ENCODE results near the gene CD6. TPM values are rescaled to one million over a fixed set of nuclear protein-coding genes. Genes with fewer than 3 reads are reported as not detected.

The CD6 gene
- total and polyA plus RNA-seq, 2 of the 8 experiments (the other 6 are each of a cell fraction or from before 2014, with no cell fraction given): 0.03 TPM; not detected in 1

DNA sequence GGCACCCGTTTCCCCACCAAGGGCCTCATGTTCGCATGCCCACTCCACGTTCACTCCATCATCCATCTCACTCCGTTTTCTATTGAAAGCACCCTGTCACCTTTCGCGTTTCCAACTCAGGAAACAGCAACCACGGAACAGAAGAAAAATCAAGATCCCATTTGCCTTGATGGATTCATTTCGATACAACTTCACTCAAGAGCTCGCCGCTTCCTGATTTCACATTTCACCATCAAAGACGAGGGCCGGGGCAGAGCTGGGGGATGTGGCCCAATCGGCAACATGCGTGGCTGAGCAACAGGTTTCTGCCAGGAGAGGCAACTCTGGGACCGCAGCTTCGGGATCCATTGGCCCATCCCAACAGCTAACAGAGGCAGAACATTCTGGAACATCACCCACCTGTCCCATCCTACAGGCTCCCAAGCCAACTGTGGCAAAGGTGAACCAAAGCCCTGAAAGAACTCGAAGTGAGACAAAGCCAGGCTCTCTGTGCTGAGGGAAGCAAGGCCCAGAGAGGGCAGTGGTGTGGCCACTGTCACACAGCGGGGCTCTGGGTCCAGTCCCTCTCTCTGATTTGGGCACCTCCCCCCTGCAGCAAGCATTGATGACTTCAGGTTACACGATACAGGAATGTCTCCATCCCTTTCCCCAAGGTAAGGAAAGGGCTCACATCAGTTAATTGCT is 94.6 kb downstream of the CD6 start:
- no peaks in the 10 kb centered on the region for H3K36me3 ChIP-seq (ENCODE audit: control insufficient read depth in 2 of 4, insufficient read depth in 4 of 4, low read length in 3 of 4)
- peak overlapping the region; percentile 8; the same call in 1 of the 2 replicates for H4K8ac ChIP-seq (ENCODE audit: extremely low read depth, insufficient read depth, low read length)
- H3K4me1 ChIP-seq (replicated peaks in 1 of 4; ENCODE audit: control insufficient read depth in 3 of 4, insufficient read depth in 4 of 4, low read length in 3 of 4): no peaks in the 10 kb centered on the region
- no peaks in the 10 kb centered on the region for H3K23me2 ChIP-seq (ENCODE audit: low read depth, low read length)
- CTCF ChIA-PET (ENCODE audit: partially characterized antibody): interaction anchor here (0.6 to 1.6 kb wide), 4 partner anchors 10 to 106 kb away, joined by 3 to 4 read pairs (median 3); no protein-coding TSS in a partner anchor
- H3K4ac ChIP-seq (replicated peaks; ENCODE audit: insufficient read length, low read depth, low read length): no peak overlapping the region
- H2BK12ac ChIP-seq (ENCODE audit: low read depth, low read length): no peak overlapping the region
- DNase-seq (ENCODE audit: low read depth in 1 of 2, low spot score in 2 of 2): no peak
- H3K27me3 ChIP-seq (replicated peaks in 1 of 4; ENCODE audit: control insufficient read depth in 3 of 4, extremely low read depth in 1 of 4, insufficient read depth in 3 of 4, low read length in 3 of 4): no peaks in the 10 kb centered on the region
- no peak overlapping the region for H3K23ac ChIP-seq (ENCODE audit: insufficient read length)
- no peak overlapping the region for H3K56ac ChIP-seq (replicated peaks; ENCODE audit: insufficient read length, low read depth, low read length)
- H4K20me1 ChIP-seq (replicated peaks in 1 of 2; ENCODE audit: control insufficient read depth in 1 of 2, insufficient read depth in 2 of 2, low read length in 2 of 2): peaks cover 0 to 2% of the 10 kb centered on the region in 2 experiments
- H3K4me3 ChIP-seq (ENCODE audit: extremely low read depth in 1 of 4, insufficient read depth in 2 of 4, low read depth in 3 of 4, low read length in 4 of 4): no peak overlapping the region
- no peak overlapping the region for H2BK5ac ChIP-seq (ENCODE audit: low read depth, low read length)
- no peak overlapping the region for H3K4me2 ChIP-seq (ENCODE audit: insufficient read depth in 1 of 2, low read depth in 2 of 2, low read length in 2 of 2)
- no peak overlapping the region for H2AFZ ChIP-seq (ENCODE audit: low read length)
- POLR2A ChIA-PET (ENCODE audit: partially characterized antibody): no interaction called here
- no peak for FAIRE-seq
- H2BK20ac ChIP-seq (ENCODE audit: low read length): no peak overlapping the region
- H3K14ac ChIP-seq (ENCODE audit: insufficient read length): no peak overlapping the region
- TF ChIP-seq GTF2F1 (IDR thresholded peaks at IDR 0.05; ENCODE audit: borderline replicate concordance, low read depth, low read length): no peak
- TF ChIP-seq BACH1 (IDR thresholded peaks at IDR 0.05; ENCODE audit: low read length): no peak
- TF ChIP-seq JUN (IDR thresholded peaks at IDR 0.05; ENCODE audit: low read depth, low read length): no peak
- TF ChIP-seq YY1 (IDR thresholded peaks at IDR 0.05; ENCODE audit: low read depth, low read length): no peak
- H3K9me3 ChIP-seq (ENCODE audit: insufficient read depth in 2 of 2, low read depth in 1 of 2, low read length in 1 of 2): no peaks in the 10 kb centered on the region
- no peak overlapping the region for H3K9ac ChIP-seq (replicated peaks in 1 of 4; ENCODE audit: extremely low read depth in 1 of 4, low read depth in 3 of 4, low read length in 3 of 4)
- H4K91ac ChIP-seq (replicated peaks; ENCODE audit: insufficient read length, low read length): no peak overlapping the region
- H2AK5ac ChIP-seq (ENCODE audit: low read depth, low read length): no peak overlapping the region
- H3K79me1 ChIP-seq (ENCODE audit: low read depth, low read length): no peaks in the 10 kb centered on the region
- H3K79me2 ChIP-seq (ENCODE audit: control insufficient read depth in 1 of 2, insufficient read depth in 2 of 2, low read length in 2 of 2): no peaks in the 10 kb centered on the region
- no peak overlapping the region for H4K5ac ChIP-seq (ENCODE audit: insufficient read length, low read depth, low read length)
- H3K27ac ChIP-seq (ENCODE audit: low read depth, low read length): no peak overlapping the region
- H2BK15ac ChIP-seq (ENCODE audit: low read length): no peak overlapping the region
- H2BK120ac ChIP-seq (replicated peaks; ENCODE audit: low read depth, low read length): no peak overlapping the region
- 86% methylated on average over 19 of the region's 19 CpGs; no CpG with 5 or more reads in 1 of the 2 experiments for WGBS, 2 experiments (ENCODE audit: extremely low coverage in 1 of 2, insufficient coverage in 1 of 2, insufficient read length in 1 of 2, insufficient replicate concordance in 2 of 2, low coverage in 1 of 2, low lambda C conversion rate in 2 of 2, missing lambda C conversion rate in 1 of 2)
- H3K18ac ChIP-seq (ENCODE audit: extremely low read depth, low read length): no peak overlapping the region

Data from H1 (cell line).